GM12872 (cell line): ENCODE results near the gene TMCC1.

ENCODE experiments used
- TF ChIP-seq, protein P1 (sequence below): IDR thresholded peaks from 3 replicates; pipeline ENCODE4 v1.5.1; 2011; ENCODE audit warnings: low read depth, mild to moderate bottlenecking, low read length, moderate library complexity; ENCODE audit not compliant: insufficient read depth

The TMCC1 gene

DNA sequence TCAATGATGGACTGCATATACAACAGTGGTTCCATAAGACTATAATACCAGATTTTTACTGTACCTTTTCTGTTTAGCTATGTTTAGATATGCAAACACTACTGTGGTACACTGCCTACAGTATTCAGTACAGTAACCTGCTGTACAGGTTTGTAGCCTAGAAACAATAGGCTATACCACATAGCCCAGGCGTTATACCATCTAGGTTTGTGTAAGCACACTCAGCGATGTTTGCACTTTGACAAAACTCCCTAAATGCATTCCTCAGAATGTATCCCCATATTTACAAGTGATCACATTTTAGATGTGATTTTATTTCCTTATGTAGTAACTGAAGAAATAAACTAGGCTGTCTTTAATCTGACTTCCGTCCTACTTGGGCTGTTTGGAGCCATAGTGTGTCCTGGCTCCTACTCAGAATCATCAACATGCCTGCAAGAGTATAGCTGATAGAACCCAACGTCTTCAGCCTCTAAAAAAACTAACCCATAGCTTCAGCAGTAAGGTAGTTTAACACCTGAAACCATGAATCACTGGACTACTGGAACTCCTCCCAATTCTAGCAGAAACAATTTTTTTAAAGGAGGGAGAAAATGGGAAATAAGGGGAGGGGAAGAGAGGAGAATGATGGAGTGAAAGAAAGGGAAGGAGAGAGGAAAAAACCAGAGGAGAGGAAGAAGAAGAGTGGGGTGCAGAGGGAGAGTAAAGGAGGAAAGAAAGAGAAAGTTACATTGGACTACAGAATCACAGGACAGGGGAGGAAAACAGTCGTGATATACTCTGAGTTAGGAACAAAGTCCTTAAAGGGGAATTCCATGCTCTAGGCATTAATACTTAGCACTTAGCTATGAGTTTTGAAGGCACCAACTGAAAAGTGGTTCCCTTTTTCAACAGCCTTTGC is 219.4 kb downstream of the TMCC1 start:
- TF ChIP-seq, protein P1, sequence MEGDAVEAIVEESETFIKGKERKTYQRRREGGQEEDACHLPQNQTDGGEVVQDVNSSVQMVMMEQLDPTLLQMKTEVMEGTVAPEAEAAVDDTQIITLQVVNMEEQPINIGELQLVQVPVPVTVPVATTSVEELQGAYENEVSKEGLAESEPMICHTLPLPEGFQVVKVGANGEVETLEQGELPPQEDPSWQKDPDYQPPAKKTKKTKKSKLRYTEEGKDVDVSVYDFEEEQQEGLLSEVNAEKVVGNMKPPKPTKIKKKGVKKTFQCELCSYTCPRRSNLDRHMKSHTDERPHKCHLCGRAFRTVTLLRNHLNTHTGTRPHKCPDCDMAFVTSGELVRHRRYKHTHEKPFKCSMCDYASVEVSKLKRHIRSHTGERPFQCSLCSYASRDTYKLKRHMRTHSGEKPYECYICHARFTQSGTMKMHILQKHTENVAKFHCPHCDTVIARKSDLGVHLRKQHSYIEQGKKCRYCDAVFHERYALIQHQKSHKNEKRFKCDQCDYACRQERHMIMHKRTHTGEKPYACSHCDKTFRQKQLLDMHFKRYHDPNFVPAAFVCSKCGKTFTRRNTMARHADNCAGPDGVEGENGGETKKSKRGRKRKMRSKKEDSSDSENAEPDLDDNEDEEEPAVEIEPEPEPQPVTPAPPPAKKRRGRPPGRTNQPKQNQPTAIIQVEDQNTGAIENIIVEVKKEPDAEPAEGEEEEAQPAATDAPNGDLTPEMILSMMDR: no peak

DNA sequence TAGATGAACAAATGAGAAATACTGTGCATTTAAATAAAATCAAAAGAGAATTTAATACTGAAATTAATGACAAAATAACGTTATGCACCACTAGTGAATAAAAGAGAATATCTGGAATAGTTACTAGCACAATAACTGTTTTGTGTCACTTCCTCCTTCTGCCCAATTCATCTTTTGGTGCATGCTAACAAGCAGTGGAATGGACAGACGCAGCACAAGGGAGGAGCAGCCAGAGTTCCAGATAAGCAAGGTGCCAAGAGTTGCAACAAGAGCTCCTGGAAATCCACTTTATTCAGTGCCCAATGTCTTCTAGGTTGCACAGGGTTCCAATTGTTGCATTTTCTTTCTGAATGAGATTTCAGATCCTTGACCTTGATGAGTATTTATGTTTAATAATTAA is 220.5 kb downstream of the TMCC1 start:
- TF ChIP-seq, protein P1: no peak

DNA sequence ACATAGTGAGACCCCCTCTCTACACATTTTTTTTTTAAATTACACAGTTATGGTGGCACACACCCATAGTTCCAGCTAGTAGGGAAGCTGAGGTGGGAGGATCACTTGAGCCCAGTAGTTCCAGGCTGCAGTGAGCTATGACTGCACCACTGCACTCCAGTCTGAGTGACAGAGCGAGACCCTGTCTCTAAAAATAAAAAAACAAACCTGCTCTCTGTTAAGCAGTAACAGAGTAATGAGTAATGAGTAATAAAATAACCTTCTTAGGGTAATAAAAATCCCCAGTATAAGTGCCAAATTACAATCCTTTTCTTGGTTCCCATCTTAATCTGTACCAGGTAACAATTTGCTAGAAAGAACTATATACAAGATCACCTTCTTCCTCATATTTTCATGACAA is 221.1 kb downstream of the TMCC1 start:
- TF ChIP-seq, protein P1: no peak

DNA sequence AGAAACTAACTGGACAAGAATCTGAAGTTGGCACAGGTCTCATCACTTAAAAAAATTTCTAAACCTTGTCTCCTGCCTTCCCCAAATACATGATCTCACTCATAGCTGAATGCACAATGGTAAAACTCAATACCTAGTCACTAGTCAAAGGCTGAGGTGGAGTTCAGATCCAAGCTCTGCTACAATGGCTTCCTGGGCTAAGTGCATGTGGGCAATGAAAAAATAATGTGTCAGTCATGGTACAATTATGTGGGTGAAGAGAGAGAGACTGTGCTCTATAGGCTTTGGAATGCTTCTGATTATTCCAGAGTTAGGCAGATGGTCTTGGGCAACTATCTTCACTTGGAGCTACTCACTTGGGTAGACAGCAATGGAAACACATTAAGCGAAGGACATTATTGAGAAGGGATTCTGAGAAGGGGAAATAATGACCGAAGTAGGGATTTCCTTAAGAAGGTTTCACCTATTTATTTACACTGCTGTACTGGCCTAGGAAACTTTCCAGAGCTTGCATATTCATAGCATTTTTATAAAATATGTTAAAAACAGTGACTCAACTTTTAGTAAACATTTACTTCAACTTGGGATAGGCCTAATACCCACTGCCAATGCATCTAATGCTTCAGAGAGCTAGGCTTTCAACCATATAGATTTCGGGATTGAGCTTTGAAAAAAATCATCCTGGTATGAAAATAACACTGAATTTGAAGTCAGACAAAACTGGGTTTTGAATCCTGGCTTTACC is 228.3 kb downstream of the TMCC1 start:
- TF ChIP-seq, protein P1: no peak

DNA sequence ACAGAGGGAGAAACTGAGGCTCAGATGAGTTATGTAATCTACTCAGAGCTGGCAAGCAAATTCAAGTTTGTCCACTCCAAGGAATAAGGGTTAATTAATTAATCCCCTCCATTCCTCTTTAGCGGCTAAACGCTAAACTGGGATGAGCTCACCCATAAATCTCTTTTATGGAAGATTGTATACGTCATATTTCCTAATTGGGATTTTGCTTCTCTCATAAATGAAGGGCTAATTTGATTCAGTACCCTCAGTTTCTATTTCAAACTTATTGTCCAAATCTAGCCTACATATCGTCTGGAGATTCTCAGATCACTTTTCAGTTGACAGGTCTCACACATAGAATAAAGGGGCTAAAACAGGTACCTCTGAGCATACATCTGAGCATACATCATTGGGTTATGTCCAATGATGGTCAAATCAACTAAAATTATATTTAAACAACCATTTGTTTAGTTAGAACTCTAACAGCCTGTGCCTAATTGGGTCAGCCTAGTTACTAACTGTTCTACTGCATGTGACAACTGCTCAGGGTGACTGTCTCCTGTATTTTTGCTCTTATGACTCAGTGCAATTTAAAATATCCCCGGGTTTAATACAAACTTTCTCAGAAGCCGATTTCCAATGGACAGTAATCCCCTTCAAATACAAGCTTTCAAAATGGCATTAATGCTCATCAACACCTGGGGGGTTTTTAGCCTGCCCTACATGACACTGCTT is 229.4 kb downstream of the TMCC1 start:
- TF ChIP-seq, protein P1: no peak

DNA sequence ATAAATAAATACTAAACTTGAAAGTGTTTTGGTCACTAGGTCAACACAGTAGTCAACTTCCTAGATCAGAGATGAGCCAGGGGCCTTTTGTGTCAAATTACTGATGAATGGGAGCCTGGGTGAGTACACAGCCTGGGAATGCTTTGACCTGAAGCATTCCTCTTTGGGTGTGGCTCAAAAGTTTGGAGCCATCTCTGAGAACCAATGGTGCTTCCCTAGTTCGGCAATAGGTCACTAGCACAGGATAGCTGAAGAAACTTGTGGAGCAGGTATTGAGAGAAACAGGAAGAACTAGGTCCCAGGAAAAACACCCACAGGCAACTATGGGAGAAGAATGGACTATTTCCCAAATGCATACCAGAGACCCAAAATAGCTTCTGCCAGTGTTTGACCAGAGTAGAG is 230.5 kb downstream of the TMCC1 start:
- TF ChIP-seq, protein P1: no peak

DNA sequence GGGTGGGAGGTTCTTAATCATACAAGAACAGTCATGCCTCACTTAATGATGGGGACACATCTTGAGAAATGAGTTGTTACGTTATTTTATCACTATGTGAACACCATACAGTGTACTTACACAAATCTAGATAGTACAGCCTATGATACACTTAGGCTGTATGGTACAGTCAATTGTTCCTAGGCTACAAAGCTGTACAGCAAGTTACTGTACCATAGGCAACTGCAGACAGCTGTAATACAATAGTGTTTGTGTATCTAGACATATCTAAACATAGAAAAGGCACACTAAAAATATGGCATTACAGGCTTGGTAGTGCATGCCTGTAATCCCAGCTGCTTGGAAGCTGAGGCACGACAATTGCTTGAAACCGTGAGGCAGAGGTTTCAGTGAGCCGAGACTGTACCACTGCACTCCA is 231.3 kb downstream of the TMCC1 start:
- TF ChIP-seq, protein P1: no peak
